Testis (tissue), 2 donors: ENCODE data around the gene CCRL2.

ENCODE experiments used
- POLR2A ChIP-seq: fragments of 450-650 bp; IDR thresholded peaks from one replicate; pipeline ENCODE4 v1.6.1; 2017; ENCODE audit warnings: antibody characterized with exemption, mild to moderate bottlenecking, moderate library complexity
- TF ChIP-seq, protein P1 (sequence below), 3 experiments: fragments of 450-650 bp in 2 of 3; fragments of 200-600 bp in 1 of 3; sonication (generic) in 1 of 3; IDR thresholded peaks; one replicate each; pipeline ENCODE4 v1.5.1; 2016 to 2019; ENCODE audit warnings: antibody characterized with exemption in 3 of 3, mild to moderate bottlenecking in 2 of 3, moderate library complexity in 1 of 3

GRCh38 chr3:46456118-46456517 is 49.1 kb downstream of the CCRL2 start:
- no peak for TF ChIP-seq POLR2A
- TF ChIP-seq, protein P1, sequence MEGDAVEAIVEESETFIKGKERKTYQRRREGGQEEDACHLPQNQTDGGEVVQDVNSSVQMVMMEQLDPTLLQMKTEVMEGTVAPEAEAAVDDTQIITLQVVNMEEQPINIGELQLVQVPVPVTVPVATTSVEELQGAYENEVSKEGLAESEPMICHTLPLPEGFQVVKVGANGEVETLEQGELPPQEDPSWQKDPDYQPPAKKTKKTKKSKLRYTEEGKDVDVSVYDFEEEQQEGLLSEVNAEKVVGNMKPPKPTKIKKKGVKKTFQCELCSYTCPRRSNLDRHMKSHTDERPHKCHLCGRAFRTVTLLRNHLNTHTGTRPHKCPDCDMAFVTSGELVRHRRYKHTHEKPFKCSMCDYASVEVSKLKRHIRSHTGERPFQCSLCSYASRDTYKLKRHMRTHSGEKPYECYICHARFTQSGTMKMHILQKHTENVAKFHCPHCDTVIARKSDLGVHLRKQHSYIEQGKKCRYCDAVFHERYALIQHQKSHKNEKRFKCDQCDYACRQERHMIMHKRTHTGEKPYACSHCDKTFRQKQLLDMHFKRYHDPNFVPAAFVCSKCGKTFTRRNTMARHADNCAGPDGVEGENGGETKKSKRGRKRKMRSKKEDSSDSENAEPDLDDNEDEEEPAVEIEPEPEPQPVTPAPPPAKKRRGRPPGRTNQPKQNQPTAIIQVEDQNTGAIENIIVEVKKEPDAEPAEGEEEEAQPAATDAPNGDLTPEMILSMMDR (IDR thresholded peaks at IDR 0.05): no peak
